Anterior cingulate cortex (tissue), 58 donors: ENCODE results near the gene ADAP2.
"Not testable (repeated sequence)": the region's sequence is repeated elsewhere in the genome, so short reads cannot be mapped to it uniquely, and the experiment has no call there.

Experiments used
- DNase-seq, 58 donors: peaks; one replicate each; lab custom pipeline; 2025; lab: John Stamatoyannopoulos, UW

The ADAP2 gene, protein sequence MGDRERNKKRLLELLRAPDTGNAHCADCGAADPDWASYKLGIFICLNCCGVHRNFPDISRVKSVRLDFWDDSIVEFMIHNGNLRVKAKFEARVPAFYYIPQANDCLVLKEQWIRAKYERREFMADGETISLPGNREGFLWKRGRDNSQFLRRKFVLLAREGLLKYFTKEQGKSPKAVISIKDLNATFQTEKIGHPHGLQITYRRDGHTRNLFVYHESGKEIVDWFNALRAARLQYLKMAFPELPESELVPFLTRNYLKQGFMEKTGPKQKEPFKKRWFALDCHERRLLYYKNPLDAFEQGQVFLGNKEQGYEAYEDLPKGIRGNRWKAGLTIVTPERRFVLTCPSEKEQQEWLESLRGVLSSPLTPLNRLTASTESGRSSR

DNA sequence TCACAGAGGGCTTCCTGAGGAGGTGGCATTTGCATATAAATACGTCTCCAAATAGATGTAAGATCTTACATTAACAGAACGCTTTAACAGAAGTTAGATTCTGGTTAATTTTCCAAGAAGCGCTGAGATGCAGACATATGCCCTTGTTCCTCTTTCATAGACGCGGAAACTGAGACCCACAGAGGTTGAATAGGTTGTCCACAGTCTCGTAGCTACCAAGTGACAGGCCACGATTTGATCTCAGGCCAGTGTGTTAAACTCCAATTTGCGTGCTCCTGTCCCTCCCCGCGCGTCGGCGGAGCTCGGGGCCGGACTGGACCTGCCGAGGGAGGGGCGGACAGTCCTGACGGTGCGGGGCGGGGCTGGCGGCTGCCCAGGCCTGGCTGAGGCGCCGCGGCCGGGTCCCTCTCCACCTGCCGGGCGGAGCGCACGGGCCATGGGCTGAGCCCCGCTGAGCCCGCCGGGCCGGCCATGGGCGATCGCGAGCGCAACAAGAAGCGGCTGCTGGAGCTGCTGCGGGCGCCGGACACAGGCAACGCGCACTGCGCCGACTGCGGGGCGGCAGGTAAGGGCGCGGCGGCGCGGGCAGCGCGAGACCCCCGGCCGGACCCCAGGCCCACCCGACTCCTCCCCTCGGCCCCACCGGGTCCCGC lies at the start of gene ADAP2:
TSS of gene ADAP2 (plus strand) at position 402 of the 653 bp plus-strand sequence. CDS start at position 472, 70 bp downstream.
- DNase-seq: peak in 20 of 58 donors; percentile 1 to 18 (median 9)

DNA sequence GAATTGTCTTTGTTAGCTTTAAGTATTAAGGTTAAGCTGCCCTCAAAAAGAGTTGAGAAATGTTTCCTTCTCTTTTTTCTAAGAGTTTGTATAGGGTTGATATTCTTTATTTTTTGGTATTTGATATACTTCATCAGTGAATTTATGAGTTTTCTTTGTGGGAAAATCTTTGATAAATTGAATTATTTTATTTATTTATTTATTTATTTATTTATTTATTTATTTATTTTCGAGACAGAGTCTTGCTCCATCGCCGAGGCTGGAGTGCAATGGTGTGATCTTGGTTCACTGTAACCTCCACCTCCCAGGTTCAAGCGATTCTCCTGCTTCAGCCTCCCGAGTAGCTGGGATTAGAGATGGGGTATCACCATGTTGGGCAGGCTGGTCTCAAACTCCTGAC lies 35.6 kb upstream of the ADAP2 start:
- no peak for DNase-seq

DNA sequence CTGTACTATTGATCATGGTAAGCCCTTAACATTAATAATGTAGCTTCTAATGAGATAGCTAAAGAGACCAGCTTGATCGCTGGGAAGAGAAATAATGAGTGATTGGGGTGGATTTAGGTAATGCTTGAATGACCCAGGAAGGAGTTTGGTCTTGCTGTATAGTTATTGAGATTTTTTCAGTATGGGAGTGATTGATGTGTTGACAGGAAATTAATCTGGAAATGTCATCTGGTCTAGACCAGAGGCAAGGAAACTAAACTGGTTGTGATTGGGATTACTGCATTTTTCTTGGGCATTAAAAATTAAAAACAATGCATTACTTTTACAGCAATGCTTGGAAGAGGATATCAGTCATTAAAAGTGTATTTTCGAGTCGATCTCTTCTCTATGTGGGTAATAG lies 27.5 kb upstream of the ADAP2 start:
- no peak for DNase-seq

DNA sequence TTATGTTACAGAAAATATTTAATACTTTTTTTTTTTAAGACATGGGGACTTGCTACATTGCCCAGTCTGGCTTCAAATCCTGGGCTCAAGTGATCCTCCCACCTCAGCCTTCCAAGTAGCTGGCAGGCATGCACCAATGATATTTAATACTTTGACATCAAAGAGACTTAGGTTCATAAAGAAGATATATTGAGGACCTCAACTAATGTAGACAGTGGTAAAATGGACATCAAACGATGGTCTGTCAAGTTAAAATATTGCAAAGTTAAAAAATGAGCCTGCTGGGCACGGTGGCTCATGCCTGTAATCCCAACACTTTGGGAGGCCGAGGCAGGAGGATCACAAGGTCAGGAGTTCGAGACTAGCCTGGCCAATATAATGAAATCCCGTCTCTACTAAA lies 24.4 kb upstream of the ADAP2 start:
- DNase-seq: no peak

DNA sequence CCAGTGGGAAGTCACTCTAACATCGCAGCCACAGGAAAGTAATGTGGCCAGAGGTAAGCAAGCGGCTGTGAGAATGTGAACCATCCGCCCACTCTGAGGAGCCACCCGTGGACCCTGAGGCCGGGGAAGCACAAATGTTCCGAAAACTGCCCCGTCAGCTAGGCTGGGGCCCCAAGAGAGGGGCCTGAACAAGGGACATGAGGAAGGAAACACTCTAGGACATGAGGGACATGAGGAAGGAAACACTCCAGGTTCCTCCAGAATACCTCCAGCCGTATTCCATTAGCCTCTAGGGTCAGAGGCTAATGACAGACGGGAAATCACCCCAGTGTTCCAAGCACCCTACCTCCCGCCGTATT lies 16.0 kb upstream of the ADAP2 start:
- DNase-seq: peak in 6 of 58 donors; percentile 15 to 49 (median 24)

DNA sequence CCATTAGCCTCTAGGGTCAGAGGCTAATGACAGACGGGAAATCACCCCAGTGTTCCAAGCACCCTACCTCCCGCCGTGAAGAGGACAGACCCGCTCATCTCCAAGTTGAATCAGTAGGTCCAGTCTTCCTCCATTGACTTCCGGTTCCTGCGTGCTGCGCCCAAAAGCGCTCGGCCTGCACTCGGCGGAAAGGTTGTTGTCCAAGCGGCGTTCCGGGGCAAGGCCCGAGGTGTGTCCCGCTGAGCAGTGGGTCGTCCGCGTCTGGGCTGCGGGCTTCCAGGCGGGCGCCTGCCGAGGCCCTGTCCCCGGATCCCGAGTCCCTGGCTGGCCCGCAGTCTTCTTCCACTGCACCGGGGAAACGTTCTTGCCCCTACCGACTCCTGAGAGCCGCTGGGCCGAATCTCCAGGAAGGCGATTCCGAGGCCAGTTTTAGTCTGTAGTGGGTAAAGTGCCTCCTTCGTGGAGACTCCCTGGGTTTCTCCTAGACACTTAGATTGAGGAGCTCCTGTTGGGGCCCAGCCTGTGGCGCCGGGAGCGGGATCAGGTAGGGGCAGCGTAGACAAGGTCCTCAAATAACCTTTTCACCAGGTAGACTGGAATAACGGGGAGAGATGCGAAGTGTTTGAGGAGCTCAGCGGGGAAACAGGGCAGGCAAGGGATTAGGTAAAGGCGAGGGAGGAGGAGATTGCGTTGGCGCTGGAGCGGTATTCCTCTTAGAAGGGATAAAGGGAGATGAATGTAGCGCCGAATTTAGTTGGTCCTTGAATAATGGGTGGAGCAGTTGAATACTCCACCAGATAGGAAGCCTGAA lies 15.4 kb upstream of the ADAP2 start, which contains the start of gene TEFM:
TSS of gene TEFM (minus strand) at position 138 of the 811 bp plus-strand sequence. CDS start at position 98, 40 bp downstream.
- peak in 57 of 58 donors; percentile 49 to 94 (median 81) for DNase-seq

DNA sequence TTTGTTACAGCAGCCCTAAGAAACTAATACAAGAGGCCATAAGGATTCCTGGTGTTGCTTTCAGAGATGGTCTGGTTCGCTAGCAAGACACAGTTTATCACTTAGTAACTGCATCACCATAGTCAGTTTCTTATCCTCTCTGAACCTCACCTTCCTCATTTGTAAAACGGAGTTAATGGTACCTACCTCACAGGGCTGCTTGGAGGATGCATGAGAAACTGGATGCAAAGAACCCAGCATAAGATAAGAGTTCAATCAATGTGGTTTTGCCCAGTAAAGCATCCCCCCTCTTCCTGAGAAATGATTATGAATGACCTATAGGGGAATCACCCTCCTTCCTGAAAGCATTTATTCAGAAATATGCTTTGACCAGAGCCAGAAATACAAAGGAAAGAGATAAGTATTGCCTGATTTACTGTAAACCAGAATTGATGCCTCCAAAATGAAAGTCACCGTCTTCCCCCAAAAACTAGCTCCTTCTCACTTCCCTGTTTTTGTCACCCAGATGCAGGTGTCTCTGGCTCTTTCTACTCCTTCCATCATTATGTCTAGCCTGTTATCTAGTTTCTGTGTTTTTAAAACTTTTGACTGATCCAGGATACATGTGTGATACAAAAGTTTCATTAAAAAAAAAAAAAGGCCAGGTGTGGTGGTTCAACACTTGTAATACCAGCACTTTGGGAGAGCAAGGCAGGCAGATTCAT lies 12.9 kb upstream of the ADAP2 start:
- DNase-seq: no peak

DNA sequence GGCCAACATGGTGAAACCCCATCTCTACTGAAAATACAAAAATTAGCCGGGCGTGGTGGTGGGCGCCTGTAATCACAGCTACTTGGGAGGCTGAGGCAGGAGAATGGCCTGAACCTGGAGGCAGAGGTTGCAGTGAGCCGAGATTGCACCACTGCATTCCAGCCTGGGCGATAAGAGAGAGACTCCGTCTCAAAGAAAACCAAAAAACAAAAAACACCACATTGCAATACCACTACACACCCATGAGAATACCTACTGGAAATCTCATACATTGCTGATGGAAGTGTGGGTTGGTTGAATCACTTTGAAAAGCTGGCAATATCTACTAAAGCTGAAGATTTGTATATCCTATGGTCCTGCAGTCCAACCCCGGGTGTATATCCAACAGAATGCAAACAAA lies 11.6 kb upstream of the ADAP2 start:
- not testable (repeated sequence) for DNase-seq

DNA sequence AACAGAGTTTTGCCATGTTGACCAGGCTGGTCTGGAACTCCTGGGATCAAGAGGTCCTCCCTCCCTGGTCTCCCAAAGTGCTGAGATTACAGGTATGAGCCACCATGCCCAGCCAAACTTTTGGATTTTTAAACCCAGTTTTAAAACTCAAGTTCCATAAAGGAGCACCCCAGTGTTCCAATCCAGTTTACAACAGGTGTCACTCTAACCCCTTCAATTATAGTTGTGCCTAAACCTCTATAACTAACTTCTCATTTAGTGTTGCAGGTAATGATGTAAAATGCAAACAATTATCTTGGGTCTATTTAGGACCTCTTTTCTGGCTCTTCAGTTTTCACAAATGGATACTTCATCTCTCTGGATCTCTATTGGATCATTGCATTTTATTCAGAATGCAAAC lies 7.8 kb upstream of the ADAP2 start:
- DNase-seq: no peak

DNA sequence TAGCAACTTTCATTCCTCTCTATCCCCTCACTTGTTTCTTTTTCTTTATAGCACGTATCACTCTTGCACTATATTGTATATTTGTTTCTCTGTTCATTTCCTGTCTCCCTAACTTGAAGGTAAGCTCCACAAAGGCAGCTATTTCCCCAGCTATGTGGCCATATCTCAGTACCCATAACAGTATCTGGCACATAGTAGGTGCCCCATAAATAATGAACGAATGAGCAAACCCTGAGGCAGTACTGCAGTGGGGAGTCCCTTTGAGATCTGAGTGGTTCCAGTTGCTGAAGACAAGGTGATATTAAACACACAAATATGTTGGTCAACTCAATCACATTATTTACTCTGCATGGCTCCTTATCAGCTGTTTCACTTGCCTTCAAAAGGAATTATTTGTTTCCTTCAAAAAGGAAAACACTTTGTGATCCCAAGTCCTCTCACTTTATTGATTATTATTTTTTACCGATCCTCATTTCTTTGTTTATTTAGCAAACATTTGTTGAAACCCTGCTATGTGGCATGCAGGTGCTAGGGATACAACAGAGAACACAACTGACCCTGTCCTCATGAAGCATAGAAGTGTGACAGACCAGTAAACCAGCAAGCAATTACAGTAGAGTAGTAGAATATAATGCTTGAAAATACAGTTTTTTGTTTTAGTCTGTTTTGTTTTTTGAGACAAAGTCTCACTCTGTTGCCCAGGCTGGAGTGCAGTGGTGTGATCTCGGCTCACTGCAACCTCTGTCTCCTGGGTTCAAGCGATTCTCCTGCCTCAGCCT lies 5.7 kb upstream of the ADAP2 start:
- DNase-seq: no peak

DNA sequence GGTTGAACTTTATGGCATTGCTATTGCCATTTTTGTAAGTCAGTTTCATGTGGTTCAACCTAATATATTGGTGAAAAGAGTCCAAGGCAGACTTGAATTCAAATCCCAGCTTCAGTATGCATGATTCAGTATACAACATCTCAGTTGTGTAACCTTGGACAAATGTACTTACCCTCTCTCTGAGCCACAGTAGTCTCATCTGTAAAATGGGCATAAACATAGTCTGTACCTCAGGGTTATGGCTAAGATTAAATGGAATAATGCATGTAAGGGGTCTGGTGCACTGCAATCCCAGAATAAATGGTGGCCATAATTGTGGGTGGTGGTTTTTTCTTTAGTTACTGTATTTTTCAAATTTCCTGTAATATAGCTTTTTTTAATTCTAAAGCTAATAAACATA lies 4.7 kb upstream of the ADAP2 start:
- no peak for DNase-seq

DNA sequence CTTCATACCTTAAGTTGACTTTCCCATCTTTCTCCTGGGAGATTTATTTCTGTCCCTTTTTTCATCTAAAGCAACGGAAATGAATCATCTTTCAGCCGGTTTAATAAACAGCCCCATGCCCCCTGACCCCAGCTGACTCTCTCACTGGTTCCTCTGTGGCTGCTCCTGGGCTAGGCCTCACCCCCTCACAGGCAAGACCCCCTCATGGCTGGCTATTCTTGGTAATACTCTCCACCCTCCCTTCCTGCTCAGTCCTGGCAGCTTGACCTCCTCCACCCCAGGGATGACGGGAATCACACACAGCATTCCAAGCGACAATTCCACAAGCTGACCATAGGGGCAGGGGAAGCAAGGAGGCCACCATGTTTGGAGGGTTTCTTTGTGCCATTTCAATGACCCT lies 1.5 kb upstream of the ADAP2 start:
- DNase-seq: no peak

DNA sequence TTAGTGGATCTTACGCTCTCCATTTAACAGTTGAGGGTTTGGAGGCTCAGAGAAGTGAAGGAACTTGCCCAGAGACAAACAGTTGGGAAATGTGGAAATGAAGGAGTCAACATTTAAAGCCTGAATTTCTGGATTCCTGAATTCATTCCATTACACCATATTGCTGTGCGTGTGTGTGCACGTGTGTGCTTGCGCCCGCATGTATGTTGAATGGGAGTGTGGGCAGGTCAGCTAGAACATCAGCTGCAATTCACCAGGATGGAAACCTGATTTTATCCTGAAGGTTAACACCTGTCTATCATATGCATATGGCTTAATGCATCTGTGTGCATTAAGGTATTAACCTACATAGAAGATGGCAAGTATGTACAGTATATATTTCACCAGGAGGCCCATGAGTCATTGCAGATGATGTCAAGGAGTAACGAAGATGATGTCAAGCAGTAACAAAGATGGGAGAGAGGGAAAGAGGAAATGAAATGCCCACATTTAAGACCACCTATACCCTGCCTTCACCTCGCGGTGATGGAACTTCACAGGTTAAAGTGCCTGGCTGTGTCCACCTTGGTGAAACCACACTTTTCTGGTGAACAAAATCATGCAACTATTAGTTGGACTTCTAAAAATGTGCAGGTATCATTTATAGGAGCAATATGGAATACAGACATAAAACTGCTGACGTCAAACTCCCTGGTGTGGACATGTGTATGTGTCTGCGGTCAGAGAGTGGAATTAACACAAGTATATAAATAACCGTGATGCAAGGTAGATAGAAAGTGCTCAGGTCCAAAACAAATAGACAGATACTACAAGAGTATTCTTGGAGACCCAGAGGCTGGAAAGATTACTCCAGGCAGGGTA lies 832 bp upstream of the ADAP2 start:
- no peak for DNase-seq

DNA sequence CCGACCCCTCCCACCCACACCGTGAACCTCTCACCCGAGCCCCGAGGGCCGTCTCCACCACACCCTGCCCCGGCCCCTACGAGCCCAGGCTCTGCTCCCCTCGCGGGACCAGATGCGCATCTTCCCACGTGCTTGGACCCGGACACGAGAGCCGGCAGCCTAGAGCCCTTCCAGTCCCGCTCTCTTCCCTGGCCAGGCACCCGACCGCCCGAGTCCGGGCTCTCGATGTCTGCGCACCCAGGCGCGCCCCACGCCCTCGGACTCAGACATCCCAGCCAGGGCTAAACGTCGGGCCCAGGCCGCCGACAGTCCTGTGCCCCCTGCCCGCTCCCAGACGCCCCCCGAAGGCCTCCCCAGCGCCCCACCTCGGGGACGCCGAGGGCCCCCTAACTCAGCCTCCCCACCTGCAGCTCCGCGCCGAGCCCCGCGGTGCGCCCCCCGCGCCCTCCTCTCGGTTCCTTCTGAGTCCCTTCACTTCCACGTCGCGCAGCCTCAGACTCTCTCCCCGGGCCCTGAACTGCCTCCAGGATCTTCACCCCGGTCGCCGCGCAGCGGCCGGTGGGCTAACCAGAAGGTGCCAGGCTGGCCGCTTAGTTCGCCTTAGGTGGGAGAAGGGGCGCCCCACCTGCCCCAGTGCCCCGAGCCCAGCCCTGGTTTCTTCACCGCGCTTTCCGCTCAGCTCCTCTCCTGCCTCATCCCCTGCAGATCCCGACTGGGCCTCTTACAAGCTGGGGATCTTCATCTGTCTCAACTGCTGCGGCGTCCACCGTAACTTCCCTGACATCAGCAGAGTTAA lies 688 bp downstream of the ADAP2 start:
- peak in 1 of 58 donors; percentile 3 for DNase-seq

DNA sequence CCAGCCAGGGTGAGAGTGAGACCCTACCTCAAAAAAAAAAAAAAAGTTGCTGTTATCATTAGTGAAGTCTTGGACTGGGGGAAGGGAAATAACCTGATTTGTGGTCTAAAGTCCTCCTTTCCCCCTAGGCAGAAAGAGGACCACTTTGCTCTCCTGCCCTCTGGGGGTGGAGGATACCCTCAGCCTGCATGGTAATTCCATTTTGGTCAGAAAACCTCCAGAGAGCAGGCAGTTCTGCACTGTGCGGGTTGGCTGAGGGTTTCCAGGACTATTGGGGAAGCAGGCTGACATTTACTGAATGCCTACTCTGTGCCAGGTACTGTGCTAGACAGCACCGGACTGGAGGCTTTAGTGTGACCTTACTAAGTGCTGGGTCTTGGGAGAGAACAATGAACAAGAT lies 2.6 kb downstream of the ADAP2 start:
- no peak for DNase-seq

DNA sequence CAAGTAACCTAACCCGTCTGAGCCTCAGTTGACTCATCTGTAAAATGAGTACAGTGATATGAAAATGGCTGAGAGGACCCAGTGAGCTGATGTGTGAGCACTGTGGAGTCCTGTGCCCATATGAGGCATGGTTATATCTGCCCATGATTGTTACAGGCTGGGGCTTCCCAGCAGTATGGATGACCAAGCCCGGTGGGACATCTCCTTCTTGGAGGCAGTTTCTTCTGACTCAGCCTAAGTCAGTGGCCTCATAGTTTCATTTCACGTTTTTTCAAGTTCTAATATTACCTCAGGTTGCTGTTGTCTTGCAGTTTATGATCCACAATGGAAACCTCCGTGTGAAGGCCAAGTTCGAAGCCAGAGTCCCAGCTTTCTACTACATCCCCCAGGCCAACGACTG lies 4.8 kb downstream of the ADAP2 start:
- DNase-seq: no peak

DNA sequence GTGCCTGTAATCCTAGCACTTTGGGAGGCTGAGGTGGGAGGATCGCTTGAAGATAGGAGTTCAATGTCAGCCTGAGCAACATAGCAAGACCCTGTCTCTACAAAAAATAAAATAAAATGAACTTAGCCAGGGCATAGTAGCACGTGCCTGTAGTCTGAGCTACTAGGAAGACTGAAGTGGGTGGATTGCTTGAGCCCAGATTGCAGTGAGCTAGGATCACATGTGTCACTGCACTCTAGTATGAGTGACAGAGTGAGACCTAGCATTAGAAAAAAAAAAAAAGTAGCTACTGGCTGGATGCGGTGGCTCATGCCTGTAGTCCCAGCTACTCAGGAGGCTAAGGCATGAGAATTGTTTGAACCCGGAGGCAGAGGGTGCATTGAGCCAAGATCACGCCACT lies 6.0 kb downstream of the ADAP2 start:
- DNase-seq: no peak

DNA sequence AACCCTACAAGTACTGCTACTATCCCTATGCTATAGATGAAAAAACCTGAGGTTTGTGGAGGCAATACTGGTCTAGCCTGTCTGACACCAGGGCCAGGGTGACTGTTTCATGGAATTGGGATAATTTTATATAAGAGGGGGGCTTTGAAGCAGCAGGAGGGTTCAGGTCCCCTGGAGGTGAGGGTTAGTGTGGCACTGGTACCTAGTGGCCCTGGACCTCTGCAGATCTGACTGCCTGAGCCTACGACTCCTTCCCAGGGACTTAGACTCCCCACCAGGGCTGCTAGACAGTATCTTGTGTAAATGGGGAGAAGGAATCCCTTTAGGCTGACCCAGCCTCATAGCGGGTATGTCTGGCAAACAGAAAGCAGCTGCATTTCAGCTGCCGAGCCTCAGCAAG lies 6.8 kb downstream of the ADAP2 start:
- no peak for DNase-seq
